Transverse colon (tissue), 4 donors: ENCODE results near the gene SIM2.

Experiments
- POLR2AphosphoS5 ChIP-seq, 3 donors: sonication (generic); formaldehyde crosslinking; IDR thresholded peaks; one replicate each; pipeline ENCODE4 v1.6.1; 2016; ENCODE audit warnings: antibody characterized with exemption in 3 of 3
- TF ChIP-seq, protein P1 (sequence below), 5 experiments: fragments of 200-600 bp in 3 of 5; fragments of 450-650 bp in 2 of 5; sonication (generic) in 3 of 5; IDR thresholded peaks; 1 replicate in 2 of 5; 2 replicates in 3 of 5; pipeline ENCODE4 v1.5.1; 2016 to 2017; ENCODE audit warnings: antibody characterized with exemption in 5 of 5, inconsistent platforms in 3 of 5, mild to moderate bottlenecking in 2 of 5, moderate library complexity in 1 of 5

GRCh38 chr21:36791180-36791579 is 92.3 kb downstream of the SIM2 start:
- TF ChIP-seq POLR2AphosphoS5 (IDR thresholded peaks at IDR 0.05), result no peak
- TF ChIP-seq, protein P1, sequence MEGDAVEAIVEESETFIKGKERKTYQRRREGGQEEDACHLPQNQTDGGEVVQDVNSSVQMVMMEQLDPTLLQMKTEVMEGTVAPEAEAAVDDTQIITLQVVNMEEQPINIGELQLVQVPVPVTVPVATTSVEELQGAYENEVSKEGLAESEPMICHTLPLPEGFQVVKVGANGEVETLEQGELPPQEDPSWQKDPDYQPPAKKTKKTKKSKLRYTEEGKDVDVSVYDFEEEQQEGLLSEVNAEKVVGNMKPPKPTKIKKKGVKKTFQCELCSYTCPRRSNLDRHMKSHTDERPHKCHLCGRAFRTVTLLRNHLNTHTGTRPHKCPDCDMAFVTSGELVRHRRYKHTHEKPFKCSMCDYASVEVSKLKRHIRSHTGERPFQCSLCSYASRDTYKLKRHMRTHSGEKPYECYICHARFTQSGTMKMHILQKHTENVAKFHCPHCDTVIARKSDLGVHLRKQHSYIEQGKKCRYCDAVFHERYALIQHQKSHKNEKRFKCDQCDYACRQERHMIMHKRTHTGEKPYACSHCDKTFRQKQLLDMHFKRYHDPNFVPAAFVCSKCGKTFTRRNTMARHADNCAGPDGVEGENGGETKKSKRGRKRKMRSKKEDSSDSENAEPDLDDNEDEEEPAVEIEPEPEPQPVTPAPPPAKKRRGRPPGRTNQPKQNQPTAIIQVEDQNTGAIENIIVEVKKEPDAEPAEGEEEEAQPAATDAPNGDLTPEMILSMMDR (IDR thresholded peaks at IDR 0.05), result no peak
